Smooth muscle cell (in vitro differentiated cells): ENCODE results near the gene GCSAM. TPM values are rescaled to one million over a fixed set of nuclear protein-coding genes. Genes with fewer than 3 reads are reported as not detected.

Experiments
- DNase-seq: peaks from one replicate; lab custom pipeline; 2025; ENCODE audit not compliant: unreplicated experiment; lab: John Stamatoyannopoulos, UW
- H2AFZ ChIP-seq: fragments of 200-600 bp; sonication (generic); 2 replicates; pipeline ENCODE4 v1.6.0; 2016; ENCODE audit warnings: antibody characterized with exemption, low read depth, mild to moderate bottlenecking
- H3F3A ChIP-seq: fragments of 200-600 bp; sonication (generic); 2 replicates; pipeline ENCODE4 v1.6.0; 2017; ENCODE audit warnings: antibody characterized with exemption, low read depth
- H3K27ac ChIP-seq: fragments of 200-600 bp; sonication (generic); 2 replicates; pipeline ENCODE4 v1.5.1; 2016; ENCODE audit warnings: low read depth, mild to moderate bottlenecking
- H3K27me3 ChIP-seq: fragments of 200-600 bp; sonication (generic); 2 replicates; pipeline ENCODE4 v1.6.1; 2016; ENCODE audit warnings: low read depth, mild to moderate bottlenecking
- H3K36me3 ChIP-seq: fragments of 200-600 bp; sonication (generic); 2 replicates; pipeline ENCODE4 v1.5.1; 2016; ENCODE audit warnings: low read depth
- H3K4me1 ChIP-seq: fragments of 200-600 bp; sonication (generic); 2 replicates; pipeline ENCODE4 v1.5.1; 2016; ENCODE audit warnings: low read depth
- H3K4me2 ChIP-seq: fragments of 200-600 bp; sonication (generic); 2 replicates; pipeline ENCODE4 v1.6.0; 2016; ENCODE audit warnings: mild to moderate bottlenecking
- H3K4me3 ChIP-seq: fragments of 200-600 bp; sonication (generic); 2 replicates; pipeline ENCODE4 v1.5.1; 2016; ENCODE audit warnings: mild to moderate bottlenecking
- H3K79me2 ChIP-seq: fragments of 200-600 bp; sonication (generic); 2 replicates; pipeline ENCODE4 v1.6.0; 2016; ENCODE audit warnings: low read depth, mild to moderate bottlenecking
- H3K9ac ChIP-seq: fragments of 200-600 bp; sonication (generic); 2 replicates; pipeline ENCODE4 v1.6.0; 2016; ENCODE audit warnings: low read depth
- H3K9me3 ChIP-seq: fragments of 200-600 bp; sonication (generic); replicated peaks from 2 replicates; pipeline ENCODE4 v1.5.1; 2016; ENCODE audit warnings: low read depth
- H4K20me1 ChIP-seq: fragments of 200-600 bp; sonication (generic); 2 replicates; pipeline ENCODE4 v1.6.0; 2016; ENCODE audit warnings: low read depth
- CTCF ChIP-seq: fragments of 200-600 bp; sonication (generic); IDR thresholded peaks from 2 replicates; pipeline ENCODE4 v1.5.1; 2017; ENCODE audit warnings: borderline replicate concordance, mild to moderate bottlenecking, antibody characterized with exemption; ENCODE audit not compliant: insufficient read depth, poor library complexity, severe bottlenecking
- WGBS: methylation state at CpG from one replicate; pipeline ENCODE4 v1.1.7; 2016; ENCODE audit warnings: low lambda C conversion rate; 5-methylcytosine and 5-hydroxymethylcytosine counted together
- polyA plus RNA-seq: library from polyadenylated mRNA; unstranded; fragments of >200 nt; fragmentation: Nextera tagmentation; extraction: Ambion mirVana; gene quantifications from 2 replicates; pipeline ENCODE4 v1.2.1, GENCODE V29; 2016
- total RNA-seq: library from RNA; depleted of rRNA; stranded (reverse); fragments of >200 nt; gene quantifications from 2 replicates; pipeline ENCODE4 v1.2.3, GENCODE V29; 2014

The GCSAM gene
- total and polyA plus RNA-seq, 2 experiments from 2014 or later, result 0.67 TPM; not detected in 1

- DNase-seq, result no peak
- Histone ChIP-seq H3K36me3 (no peaks in the 10 kb centered on the region), H4K20me1 (no peaks in the 10 kb centered on the region), H3K9ac (no peak overlapping the region), H3K4me2 (no peak overlapping the region), H3F3A (no peaks in the 10 kb centered on the region), H3K4me1 (peaks cover 30% of the 10 kb centered on the region), H3K4me3 (no peak overlapping the region), H3K9me3 (no peaks in the 10 kb centered on the region), H3K27me3 (no peaks in the 10 kb centered on the region), H3K79me2 (no peaks in the 10 kb centered on the region), H3K27ac (no peak overlapping the region), H2AFZ (no peak overlapping the region)
- TF ChIP-seq CTCF, result no peak
- 88% methylated on average over 8 of the region's 8 CpGs for WGBS
Observed at GRCh38 chr3:112134335-112135124, 1.5 kb upstream of the GCSAM start.

- H3K27ac ChIP-seq, result no peak overlapping the region
- H4K20me1 ChIP-seq, result no peaks in the 10 kb centered on the region
- H3K9ac ChIP-seq, result no peak overlapping the region
- H2AFZ ChIP-seq, result no peak overlapping the region
- no peak for DNase-seq
- no peak overlapping the region for H3K4me3 ChIP-seq
- H3K4me1 ChIP-seq, result peaks cover 35% of the 10 kb centered on the region
- H3F3A ChIP-seq, result no peaks in the 10 kb centered on the region
- WGBS, result 86% methylated on average over 5 of the region's 5 CpGs
- no peaks in the 10 kb centered on the region for H3K9me3 ChIP-seq
- H3K27me3 ChIP-seq, result no peaks in the 10 kb centered on the region
- H3K4me2 ChIP-seq, result no peak overlapping the region
- no peaks in the 10 kb centered on the region for H3K36me3 ChIP-seq
- TF ChIP-seq CTCF, result no peak
- no peaks in the 10 kb centered on the region for H3K79me2 ChIP-seq
Observed at GRCh38 chr3:112133626-112134334, 732 bp upstream of the GCSAM start.

GRCh38 chr3:112132554-112132953, 494 bp downstream of the GCSAM start:
- Histone ChIP-seq H3K9me3 (no peaks in the 10 kb centered on the region), H3F3A (no peaks in the 10 kb centered on the region), H4K20me1 (no peaks in the 10 kb centered on the region), H3K9ac (no peak overlapping the region), H3K4me2 (no peak overlapping the region), H3K4me1 (peaks cover 24% of the 10 kb centered on the region), H3K27me3 (no peaks in the 10 kb centered on the region), H2AFZ (no peak overlapping the region), H3K4me3 (no peak overlapping the region), H3K27ac (no peak overlapping the region), H3K36me3 (no peaks in the 10 kb centered on the region), H3K79me2 (no peaks in the 10 kb centered on the region)
- TF ChIP-seq CTCF, result no peak
- WGBS, result 90% methylated on average over 1 of the region's 1 CpG
- no peak for DNase-seq
